ENCODE results near the gene SDK2.

DNA sequence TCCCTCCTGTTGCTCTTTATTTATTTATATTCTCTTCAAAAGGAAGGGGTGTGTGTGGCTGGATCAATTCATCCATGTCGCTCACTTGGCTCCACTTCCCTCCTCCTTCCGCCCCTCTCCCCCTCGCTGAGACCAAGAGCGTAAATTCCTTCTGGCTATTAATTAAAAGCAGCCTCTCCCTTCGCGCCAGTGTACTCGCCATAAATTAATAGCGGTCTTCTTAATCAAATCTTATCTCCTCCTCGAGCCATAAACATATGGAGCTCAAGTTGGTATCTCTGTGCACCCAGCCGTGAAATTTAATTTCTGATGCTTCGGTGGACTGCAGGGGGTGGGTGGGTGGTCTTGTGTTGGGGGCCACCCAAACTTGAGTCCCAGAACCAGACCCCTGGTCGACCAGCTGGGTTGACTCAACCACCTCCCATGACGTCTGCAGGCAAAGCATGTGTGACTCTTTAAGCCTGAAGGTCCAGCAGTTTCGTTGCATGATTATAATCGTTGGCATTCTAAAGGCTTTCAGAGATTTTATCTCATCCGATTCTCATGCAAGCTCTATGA, 57.9 kb downstream of the SDK2 start:
- TF ChIP-seq, protein P1, sequence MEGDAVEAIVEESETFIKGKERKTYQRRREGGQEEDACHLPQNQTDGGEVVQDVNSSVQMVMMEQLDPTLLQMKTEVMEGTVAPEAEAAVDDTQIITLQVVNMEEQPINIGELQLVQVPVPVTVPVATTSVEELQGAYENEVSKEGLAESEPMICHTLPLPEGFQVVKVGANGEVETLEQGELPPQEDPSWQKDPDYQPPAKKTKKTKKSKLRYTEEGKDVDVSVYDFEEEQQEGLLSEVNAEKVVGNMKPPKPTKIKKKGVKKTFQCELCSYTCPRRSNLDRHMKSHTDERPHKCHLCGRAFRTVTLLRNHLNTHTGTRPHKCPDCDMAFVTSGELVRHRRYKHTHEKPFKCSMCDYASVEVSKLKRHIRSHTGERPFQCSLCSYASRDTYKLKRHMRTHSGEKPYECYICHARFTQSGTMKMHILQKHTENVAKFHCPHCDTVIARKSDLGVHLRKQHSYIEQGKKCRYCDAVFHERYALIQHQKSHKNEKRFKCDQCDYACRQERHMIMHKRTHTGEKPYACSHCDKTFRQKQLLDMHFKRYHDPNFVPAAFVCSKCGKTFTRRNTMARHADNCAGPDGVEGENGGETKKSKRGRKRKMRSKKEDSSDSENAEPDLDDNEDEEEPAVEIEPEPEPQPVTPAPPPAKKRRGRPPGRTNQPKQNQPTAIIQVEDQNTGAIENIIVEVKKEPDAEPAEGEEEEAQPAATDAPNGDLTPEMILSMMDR (IDR thresholded peaks at IDR 0.05) = no peak
- TF ChIP-seq POLR2A (IDR thresholded peaks at IDR 0.05) = no peak

Data from thyroid gland (tissue), 4 donors.